Measurements from ENCODE around the gene MKS1.

Gene MKS1

DNA sequence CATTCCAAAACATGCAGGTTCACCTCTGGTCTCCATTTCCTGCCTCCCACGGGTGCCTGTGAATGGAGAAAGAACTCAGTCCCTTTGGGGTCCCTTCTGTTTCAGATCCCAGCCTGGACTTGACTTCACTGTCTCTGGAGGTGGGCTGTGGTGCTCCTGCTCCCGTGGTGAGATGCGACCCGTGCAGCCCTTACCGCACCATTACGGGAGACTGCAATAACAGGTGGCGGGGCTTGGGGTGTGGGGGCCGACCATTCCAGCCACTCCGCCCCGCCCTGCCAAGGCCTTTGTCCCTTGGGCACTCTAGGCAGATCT, 29.9 kb upstream of the MKS1 start:
- peaks cover 64% of the 10 kb centered on the region for H3K27me3 Mint-ChIP-seq
- peak overlapping the region; percentile 82 to 90 for H3K4me3 Mint-ChIP-seq
- DNase-seq (no peak), ATAC-seq (no peak)
- no peaks in the 10 kb centered on the region for H3K9me3 Mint-ChIP-seq
- H3K4me1 Mint-ChIP-seq = peaks cover 31% of the 10 kb centered on the region
- no peak overlapping the region for H3K27ac Mint-ChIP-seq

DNA sequence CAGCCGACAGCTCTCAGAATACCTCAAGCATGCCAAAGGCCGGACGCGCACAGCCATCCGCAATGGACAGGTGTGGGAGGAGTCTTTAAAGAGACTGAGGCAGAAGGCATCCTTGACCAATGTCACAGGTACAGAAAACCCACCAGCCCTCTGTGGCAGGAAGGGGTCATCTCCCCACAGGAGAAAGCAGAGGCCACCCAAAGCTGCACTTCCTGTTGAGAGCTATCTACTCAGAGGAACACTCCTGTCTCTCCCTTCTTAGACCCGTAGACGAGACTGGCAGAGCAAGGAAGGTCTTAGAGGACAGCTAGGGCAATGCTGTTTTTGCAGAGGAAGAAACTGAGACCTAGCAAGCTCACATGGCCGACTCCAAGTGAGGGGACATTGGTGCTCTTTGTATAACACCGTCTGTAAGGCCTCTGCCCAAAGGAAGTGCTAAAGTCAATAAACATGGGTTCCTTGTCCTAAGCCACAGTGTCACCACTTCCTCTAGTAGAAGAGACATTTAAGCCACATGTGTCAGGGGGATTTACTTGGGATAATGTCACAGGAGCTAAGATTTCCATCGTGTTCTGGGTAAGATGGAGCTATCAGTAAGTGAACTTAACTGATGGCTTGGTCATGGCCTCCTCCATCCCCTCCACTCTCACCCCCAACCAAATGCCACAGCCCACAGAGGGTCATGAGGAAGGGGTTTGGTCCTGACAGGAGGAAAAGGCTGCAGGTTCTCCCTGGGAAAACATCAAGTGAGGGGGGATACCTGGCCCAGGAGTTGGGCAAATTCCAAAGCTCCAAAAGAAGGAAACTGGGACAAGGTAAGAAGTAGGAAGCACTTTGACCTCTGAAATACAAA, 28.7 kb upstream of the MKS1 start:
- no peak for ATAC-seq
- Mint-ChIP-seq H3K9me3 (no peaks in the 10 kb centered on the region), H3K4me1 (peaks cover 35% of the 10 kb centered on the region), H3K4me3 (peak overlapping the region in 1 of 2 donors; percentile 38), H3K27me3 (peaks cover 65% of the 10 kb centered on the region), H3K27ac (no peak overlapping the region)
- no peak for DNase-seq

DNA sequence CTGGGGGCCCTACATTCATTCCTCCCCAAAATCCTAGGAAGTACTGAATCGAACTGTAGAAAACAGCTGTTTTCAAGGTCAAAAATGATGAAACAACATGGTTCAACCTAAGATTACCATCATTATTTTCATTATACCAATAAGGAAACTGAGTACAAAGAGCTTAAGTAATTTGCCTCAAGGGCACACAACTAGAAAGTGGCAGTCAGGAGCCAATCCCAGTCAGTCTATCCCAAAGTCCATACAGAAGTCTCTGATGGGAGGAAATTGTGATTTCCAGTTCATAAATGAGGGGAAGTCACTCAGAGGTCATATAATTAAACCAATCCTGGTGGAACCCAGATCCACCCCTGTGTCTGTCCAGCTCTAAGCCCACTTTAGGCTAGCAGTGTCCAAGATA, 27.7 kb upstream of the MKS1 start:
- DNase-seq (no peak), ATAC-seq (no peak)
- H3K4me3 Mint-ChIP-seq = no peak overlapping the region
- no peaks in the 10 kb centered on the region for H3K9me3 Mint-ChIP-seq
- H3K27me3 Mint-ChIP-seq = peaks cover 63% of the 10 kb centered on the region
- no peak overlapping the region for H3K27ac Mint-ChIP-seq
- H3K4me1 Mint-ChIP-seq = peaks cover 41% of the 10 kb centered on the region

DNA sequence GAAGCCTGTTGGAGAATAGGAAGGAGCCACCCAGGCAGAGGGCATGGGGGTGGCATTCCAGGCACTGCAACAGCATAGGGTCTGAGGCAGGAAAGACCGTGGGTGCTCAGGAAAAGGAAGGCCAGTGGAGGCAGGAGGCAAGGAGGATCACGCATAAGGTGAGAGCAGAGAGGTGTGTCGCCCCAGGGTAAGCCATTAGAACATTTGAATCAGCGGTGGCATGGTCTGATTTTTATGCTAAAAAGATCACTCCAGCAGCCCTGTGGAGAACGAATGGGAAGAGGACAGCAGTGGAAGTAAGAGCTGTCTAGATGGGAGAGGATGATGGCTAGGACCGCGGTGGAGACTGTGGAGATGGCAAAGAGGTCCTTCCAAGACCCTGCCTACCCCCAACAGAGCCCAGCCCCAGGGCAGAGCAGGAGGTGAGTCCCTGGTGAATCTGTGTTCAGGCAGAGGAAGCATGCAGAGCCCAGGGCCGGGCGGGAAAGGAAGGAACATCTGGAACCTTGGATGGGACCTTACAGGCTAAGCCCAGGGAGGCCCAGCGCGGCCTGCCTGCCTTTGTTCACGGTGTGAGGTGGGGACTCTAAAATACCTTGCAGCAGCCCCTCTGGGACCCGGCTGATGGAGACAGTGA, 27.2 kb upstream of the MKS1 start:
- Mint-ChIP-seq H3K27ac (peak overlapping the region in 1 of 2 donors; percentile 34), H3K4me1 (peaks cover 41% of the 10 kb centered on the region), H3K27me3 (peaks cover 68% of the 10 kb centered on the region), H3K4me3 (no peak overlapping the region), H3K9me3 (no peaks in the 10 kb centered on the region)
- ATAC-seq (no peak), DNase-seq (no peak)

DNA sequence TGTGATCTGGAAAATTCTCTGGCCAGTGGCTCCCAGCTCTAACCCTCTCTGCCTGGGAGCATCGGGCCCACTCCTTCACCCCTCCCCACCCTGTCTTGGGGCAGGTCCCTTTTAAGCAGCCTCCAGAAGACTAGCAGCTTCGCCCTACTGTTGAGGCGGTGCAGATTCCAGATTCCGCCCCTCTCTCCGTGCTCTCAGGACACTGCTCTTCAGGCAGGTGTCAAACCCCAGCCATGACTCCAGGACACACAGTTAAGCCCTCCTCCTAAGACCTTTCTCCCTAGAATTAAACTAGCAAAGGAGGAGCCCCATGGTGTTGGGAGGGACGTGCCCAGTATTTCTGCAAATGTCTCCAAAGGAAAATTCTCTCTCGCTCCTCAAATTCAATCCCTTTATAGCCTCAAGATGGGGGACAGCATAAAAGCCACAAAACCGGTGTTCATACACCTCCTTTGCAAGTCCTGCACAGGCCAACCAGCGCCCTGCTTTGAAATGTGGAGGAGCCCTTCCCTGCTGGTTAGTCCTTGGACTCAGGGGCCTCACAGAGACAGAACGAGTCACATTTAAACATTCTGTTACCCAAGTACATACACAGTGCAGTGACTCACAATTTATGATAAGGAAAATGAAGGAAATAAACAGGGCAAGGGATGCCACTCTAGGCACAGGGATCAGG, 26.5 kb upstream of the MKS1 start:
- no peak overlapping the region for H3K27ac Mint-ChIP-seq
- H3K27me3 Mint-ChIP-seq = peaks cover 71% of the 10 kb centered on the region
- ATAC-seq = no peak
- H3K4me3 Mint-ChIP-seq = no peak overlapping the region
- no peaks in the 10 kb centered on the region for H3K9me3 Mint-ChIP-seq
- H3K4me1 Mint-ChIP-seq = peaks cover 41% of the 10 kb centered on the region
- no peak for DNase-seq

DNA sequence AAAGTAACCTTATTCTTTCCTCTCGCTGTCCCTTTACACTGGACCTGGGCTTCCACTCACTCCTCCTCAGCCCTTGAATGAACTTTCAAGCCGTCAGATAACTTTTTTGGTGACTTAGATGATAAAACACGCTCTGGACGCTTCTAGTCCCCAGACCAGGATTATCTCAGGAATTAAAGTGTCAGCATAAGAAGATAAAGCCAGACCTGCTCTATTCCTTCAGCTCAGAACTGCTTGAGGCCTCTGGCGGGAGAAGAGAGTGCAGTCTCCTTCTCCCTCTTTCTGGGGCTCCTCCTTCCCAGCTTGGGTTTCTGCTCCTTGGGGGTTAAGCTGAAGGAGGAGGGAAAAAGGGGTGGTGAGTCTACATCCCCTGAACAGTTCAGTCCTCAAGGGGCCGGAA, 25.9 kb upstream of the MKS1 start:
- Mint-ChIP-seq H3K4me1 (peaks cover 37% of the 10 kb centered on the region), H3K27me3 (peaks cover 70% of the 10 kb centered on the region), H3K27ac (peak overlapping the region in 1 of 2 donors; percentile 22), H3K9me3 (no peaks in the 10 kb centered on the region), H3K4me3 (no peak overlapping the region)
- DNase-seq (no peak), ATAC-seq (no peak)

DNA sequence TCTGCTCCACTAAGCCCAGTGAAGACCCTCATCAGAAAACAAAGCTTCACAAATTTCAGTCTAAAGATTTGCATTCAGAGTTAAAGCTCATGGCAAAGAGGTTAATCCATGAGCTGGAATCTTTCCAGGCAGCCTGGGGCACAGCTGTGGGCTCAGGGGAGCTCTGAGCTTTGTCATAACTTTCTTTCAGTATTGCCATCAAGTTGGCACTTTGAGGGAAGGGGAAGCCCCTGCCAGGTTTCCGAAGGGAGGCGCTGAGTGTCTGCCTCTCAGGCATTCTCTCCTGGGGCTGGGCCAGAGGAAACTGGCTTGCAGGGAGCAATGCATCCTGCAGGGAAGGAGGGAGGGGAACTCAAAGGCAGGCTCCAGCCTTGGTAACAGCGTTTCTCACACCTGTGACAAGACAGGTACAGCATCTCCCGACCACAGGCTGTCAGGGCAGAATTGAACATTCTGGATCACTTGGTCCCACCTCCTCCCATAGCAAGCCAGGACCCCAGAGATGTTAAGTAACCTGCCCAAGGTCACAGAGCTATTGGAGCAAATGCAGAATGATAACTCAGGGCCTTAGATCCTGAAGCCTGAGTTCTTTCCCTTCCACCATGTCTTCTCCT, 23.2 kb upstream of the MKS1 start:
- peaks cover 72% of the 10 kb centered on the region for H3K27me3 Mint-ChIP-seq
- peak in 1 of 2 donors; percentile 32 for DNase-seq
- H3K4me1 Mint-ChIP-seq = peaks cover 10% of the 10 kb centered on the region
- no peak overlapping the region for H3K4me3 Mint-ChIP-seq
- no peaks in the 10 kb centered on the region for H3K9me3 Mint-ChIP-seq
- peak; percentile 88 for ATAC-seq
- H3K27ac Mint-ChIP-seq = no peak overlapping the region

DNA sequence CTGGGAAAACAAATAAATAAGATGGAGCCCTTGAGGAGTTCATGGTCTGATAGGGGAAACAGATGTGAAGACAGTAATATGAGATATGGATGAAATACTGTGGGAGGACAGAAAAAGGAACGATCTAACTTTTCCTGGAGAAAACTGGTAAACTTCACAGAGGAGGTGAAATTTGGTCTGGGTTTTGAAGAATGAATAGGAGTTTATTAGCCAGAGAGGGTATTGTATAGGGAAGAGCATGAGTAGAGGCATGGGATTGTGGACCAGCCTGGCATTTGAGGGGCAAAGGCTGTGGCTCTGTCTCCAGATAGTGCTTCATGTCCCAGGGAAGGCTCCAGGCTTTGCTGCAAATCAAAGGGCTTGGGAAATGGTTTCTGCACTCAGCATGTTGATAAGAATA, 20.9 kb upstream of the MKS1 start:
- no peak overlapping the region for H3K27ac Mint-ChIP-seq
- H3K4me1 Mint-ChIP-seq = peaks cover 10% of the 10 kb centered on the region
- peaks cover 72% of the 10 kb centered on the region for H3K27me3 Mint-ChIP-seq
- no peak for DNase-seq
- H3K4me3 Mint-ChIP-seq = no peak overlapping the region
- H3K9me3 Mint-ChIP-seq = no peaks in the 10 kb centered on the region
- no peak for ATAC-seq

DNA sequence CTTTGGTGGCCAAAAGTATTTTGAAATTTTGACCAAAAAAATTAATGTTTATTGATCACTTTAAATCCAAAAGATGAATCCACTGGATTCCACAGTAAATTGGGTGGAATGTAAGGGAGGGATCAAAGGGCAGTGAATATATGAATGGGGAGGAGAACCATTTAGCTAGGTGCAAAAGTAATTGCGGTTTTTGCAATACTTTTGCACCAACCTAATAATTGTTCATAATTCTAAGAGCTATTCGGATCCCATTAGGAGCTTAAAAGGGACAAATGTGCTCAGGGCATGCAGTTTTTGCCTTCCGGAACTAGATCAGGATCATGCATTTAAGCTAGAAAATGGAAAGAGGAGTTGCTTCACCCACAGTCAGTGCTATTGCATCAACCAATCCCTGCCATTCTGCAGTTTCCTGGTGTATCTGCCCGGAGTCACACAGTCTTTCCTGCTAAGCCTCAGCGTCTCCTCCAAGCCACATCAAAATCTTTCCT, 19.1 kb upstream of the MKS1 start, which contains the start of gene LPO:
Gene LPO (plus strand): TSS at position 438 of the 488 bp plus-strand sequence. CDS start 4,396 bp downstream, outside the sequence.
- ATAC-seq (no peak), DNase-seq (no peak)
- H3K4me1 Mint-ChIP-seq = peaks cover 10% of the 10 kb centered on the region
- no peaks in the 10 kb centered on the region for H3K9me3 Mint-ChIP-seq
- peaks cover 63% of the 10 kb centered on the region for H3K27me3 Mint-ChIP-seq
- no peak within 1 kb of the TSS for H3K27ac Mint-ChIP-seq
- H3K4me3 Mint-ChIP-seq = no peak within 1 kb of the TSS

DNA sequence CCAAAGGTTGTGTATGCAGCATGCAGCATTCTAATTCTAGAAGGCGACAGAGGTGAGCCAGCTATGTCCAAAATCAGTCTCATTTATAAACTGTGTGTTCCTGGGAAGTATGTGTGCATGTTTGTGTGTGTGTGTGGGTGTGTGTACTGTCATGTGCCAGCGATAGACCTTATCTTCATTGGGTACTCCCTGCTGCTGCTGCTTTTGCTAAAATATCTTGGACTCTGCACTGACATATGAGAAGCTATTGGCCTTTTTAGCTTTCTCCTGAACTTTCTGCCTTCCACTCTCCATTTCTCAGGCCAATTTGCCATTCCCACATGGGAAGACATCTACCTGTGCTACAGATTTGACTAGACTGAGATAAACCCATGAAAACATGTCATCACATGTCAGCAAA, 17.3 kb upstream of the MKS1 start:
- H3K4me1 Mint-ChIP-seq = peaks cover 12% of the 10 kb centered on the region
- no peak for DNase-seq
- no peaks in the 10 kb centered on the region for H3K9me3 Mint-ChIP-seq
- no peak overlapping the region for H3K4me3 Mint-ChIP-seq
- ATAC-seq = no peak
- H3K27ac Mint-ChIP-seq = no peak overlapping the region
- peaks cover 47% of the 10 kb centered on the region for H3K27me3 Mint-ChIP-seq

DNA sequence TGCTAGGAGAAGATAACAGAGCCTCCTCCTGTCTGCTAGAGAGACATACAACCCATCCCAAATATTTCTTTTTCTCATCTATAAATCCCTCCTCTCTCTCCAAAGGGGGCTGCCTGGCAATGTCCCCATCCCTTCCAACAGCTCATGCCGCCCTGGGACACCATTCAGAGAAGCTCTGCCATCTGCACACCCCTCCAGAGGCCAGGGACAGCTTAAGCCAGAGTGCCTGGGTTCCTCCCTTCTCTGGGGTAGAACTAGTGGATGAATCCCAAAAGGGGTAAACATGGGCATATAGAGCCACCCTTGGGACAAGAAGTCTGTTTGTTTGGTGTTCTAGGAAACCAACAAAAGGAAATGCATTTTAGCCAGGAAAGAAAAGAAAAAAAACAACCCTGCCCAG, 16.8 kb upstream of the MKS1 start:
- Mint-ChIP-seq H3K27me3 (peaks cover 44% of the 10 kb centered on the region), H3K27ac (no peak overlapping the region)
- no peak for DNase-seq

DNA sequence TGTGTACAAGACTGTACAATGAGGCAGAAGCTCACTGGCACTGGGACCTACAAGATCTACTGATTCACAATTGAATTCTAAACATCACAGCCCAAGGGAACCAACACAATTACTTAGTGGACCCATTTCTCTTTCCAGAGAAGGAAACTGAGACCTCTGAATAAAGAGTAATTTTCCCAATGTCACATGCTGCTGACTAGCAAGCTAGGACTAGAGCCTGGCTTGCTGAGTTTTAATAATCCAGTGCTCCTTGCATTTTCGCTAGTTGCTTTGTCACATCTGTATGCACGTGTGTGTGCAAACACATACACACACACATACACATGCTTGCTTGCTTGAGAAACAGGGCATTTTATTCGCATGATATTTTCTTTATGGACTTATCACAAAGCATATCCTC, 15.5 kb upstream of the MKS1 start:
- Mint-ChIP-seq H3K9me3 (no peaks in the 10 kb centered on the region), H3K4me3 (no peak overlapping the region), H3K4me1 (peaks cover 12% of the 10 kb centered on the region), H3K27me3 (peaks cover 32% of the 10 kb centered on the region), H3K27ac (no peak overlapping the region)
- no peak for DNase-seq
- no peak for ATAC-seq

More for the DNA sequence above, 16.8 kb upstream of the MKS1 start:
- peaks cover 12% of the 10 kb centered on the region for H3K4me1 Mint-ChIP-seq
- no peak overlapping the region for H3K4me3 Mint-ChIP-seq
- ATAC-seq = no peak
- H3K9me3 Mint-ChIP-seq = no peaks in the 10 kb centered on the region

DNA sequence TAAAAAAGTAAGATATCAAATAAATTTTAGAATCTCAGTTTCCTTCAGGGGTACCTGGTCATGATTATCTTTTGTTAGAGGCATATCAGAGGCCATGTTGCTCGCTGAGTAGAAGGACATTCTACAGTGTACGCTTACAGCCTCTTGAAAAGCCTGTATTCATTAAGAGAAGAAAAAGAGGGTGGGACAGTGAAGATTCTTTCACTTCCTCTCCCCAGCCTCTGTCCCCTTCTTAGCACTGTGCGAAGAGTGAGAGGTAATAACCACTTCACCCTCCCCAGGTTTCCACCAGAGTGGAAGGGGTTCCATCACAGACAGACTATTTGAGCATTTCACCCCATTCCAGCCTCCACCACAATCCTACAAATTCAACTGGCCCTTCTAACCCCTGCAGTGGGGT, 14.5 kb upstream of the MKS1 start:
- DNase-seq (no peak), ATAC-seq (no peak)
- Mint-ChIP-seq H3K27me3 (peaks cover 23% of the 10 kb centered on the region), H3K27ac (no peak overlapping the region), H3K4me3 (no peak overlapping the region), H3K9me3 (no peaks in the 10 kb centered on the region), H3K4me1 (peaks cover 12% of the 10 kb centered on the region)

DNA sequence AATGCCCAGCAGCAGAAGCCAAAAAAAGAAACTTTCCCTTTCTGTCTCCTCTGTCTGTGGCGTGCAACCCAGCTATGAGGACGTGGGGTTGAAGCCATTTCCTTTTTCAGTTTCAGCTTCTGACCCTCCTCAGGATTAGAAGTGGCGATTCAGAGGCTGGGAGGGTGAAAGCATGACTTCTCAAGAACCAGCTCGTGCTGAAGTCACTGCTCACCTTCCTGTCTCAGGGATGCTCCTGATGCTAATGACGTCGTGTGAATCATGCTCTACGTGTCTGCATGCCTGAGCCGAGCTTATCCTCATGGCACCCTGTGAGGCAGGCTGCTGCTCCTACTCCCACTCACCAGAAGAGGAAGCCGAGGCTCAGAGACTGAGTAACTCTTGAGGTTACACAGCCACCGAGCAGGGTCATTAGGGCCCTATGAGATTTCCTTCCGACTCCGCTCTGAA, 13.7 kb upstream of the MKS1 start:
- Mint-ChIP-seq H3K4me3 (peak overlapping the region in 1 of 2 donors; percentile 46), H3K27ac (no peak overlapping the region), H3K27me3 (peaks cover 24% of the 10 kb centered on the region), H3K4me1 (peaks cover 12% of the 10 kb centered on the region), H3K9me3 (no peaks in the 10 kb centered on the region)
- DNase-seq (no peak), ATAC-seq (peak; percentile 58)

DNA sequence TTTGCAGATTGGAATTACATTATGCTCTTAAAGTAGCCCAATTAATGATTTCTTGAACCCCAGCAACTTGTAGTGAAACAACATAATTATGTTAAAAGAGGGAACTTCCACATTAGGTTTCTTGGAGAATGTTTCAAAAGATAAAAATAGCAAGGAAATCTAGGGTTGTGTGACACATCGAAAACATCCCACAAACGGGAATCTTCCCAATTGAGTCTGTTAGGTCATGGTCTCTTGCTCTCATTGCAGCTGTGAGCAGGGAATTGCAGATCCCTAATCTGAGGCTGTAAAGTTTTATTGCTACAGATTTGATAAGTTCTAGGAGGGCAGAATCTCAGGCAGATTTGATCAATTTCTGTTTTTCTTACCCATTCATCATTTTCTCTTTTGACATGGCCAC, 12.6 kb upstream of the MKS1 start:
- H3K4me1 Mint-ChIP-seq = peaks cover 12% of the 10 kb centered on the region

More for the DNA sequence above, 12.6 kb upstream of the MKS1 start:
- Mint-ChIP-seq H3K4me3 (no peak overlapping the region), H3K9me3 (no peaks in the 10 kb centered on the region), H3K27ac (no peak overlapping the region), H3K27me3 (peaks cover 30% of the 10 kb centered on the region)
- ATAC-seq (no peak), DNase-seq (no peak)
